HuH-7 (cell line): ENCODE data around the gene ITGB8.
"Not testable (repeated sequence)": the region's sequence is repeated elsewhere in the genome, so short reads cannot be mapped to it uniquely, and the experiment has no call there.

ENCODE experiments used
- DNase-seq: peaks from one replicate; pipeline ENCODE4 v3.0.0; 2011; ENCODE audit warnings: low spot score

Gene ITGB8

GRCh38 chr7:20330239-20330927 is at the start of gene ITGB8:
TSS of gene ITGB8 (plus strand) at chr7:20330900. CDS start at chr7:20331807, 907 bp downstream.
- peak; percentile 61 for DNase-seq

- DNase-seq, result no peak
Measured at GRCh38 chr7:20282959-20283358, 47.7 kb upstream of the ITGB8 start.

GRCh38 chr7:20283385-20283784 is 47.3 kb upstream of the ITGB8 start:
- no peak for DNase-seq

GRCh38 chr7:20284003-20284770 is 46.5 kb upstream of the ITGB8 start:
- no peak for DNase-seq

- DNase-seq, result no peak
Measured at GRCh38 chr7:20284771-20285143, 45.9 kb upstream of the ITGB8 start.

- DNase-seq, result no peak
Measured at GRCh38 chr7:20287317-20287716, 43.4 kb upstream of the ITGB8 start.

- DNase-seq, result no peak
Measured at GRCh38 chr7:20288036-20288435, 42.7 kb upstream of the ITGB8 start.

GRCh38 chr7:20290505-20291111 is 40.1 kb upstream of the ITGB8 start:
- no peak for DNase-seq

- DNase-seq, result no peak
Measured at GRCh38 chr7:20293336-20293735, 37.4 kb upstream of the ITGB8 start.

GRCh38 chr7:20296444-20296843 is 34.3 kb upstream of the ITGB8 start:
- DNase-seq, result no peak

GRCh38 chr7:20296901-20297300 is 33.8 kb upstream of the ITGB8 start:
- no peak for DNase-seq

GRCh38 chr7:20298486-20298901 is 32.2 kb upstream of the ITGB8 start:
- no peak for DNase-seq

- no peak for DNase-seq
Measured at GRCh38 chr7:20299145-20299544, 31.6 kb upstream of the ITGB8 start.

- no peak for DNase-seq
Measured at GRCh38 chr7:20299647-20300312, 30.9 kb upstream of the ITGB8 start.

- DNase-seq, result no peak
Measured at GRCh38 chr7:20301311-20301939, 29.3 kb upstream of the ITGB8 start.

- DNase-seq, result not testable (repeated sequence)
Measured at GRCh38 chr7:20302300-20302699, 28.4 kb upstream of the ITGB8 start.

GRCh38 chr7:20302891-20303290 is 27.8 kb upstream of the ITGB8 start:
- DNase-seq, result no peak

- peak; percentile 37 for DNase-seq
Measured at GRCh38 chr7:20304366-20304765, 26.3 kb upstream of the ITGB8 start.

GRCh38 chr7:20305726-20306125 is 25.0 kb upstream of the ITGB8 start:
- DNase-seq, result no peak

- DNase-seq, result no peak
Measured at GRCh38 chr7:20306180-20306946, 24.3 kb upstream of the ITGB8 start.

- DNase-seq, result no peak
Measured at GRCh38 chr7:20307119-20307518, 23.6 kb upstream of the ITGB8 start.
